ENCODE data around the gene NEURL2.

NEURL2 gene, protein sequence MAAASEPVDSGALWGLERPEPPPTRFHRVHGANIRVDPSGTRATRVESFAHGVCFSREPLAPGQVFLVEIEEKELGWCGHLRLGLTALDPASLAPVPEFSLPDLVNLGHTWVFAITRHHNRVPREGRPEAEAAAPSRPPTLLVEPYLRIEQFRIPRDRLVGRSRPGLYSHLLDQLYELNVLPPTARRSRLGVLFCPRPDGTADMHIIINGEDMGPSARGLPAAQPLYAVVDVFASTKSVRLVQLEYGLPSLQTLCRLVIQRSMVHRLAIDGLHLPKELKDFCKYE

DNA sequence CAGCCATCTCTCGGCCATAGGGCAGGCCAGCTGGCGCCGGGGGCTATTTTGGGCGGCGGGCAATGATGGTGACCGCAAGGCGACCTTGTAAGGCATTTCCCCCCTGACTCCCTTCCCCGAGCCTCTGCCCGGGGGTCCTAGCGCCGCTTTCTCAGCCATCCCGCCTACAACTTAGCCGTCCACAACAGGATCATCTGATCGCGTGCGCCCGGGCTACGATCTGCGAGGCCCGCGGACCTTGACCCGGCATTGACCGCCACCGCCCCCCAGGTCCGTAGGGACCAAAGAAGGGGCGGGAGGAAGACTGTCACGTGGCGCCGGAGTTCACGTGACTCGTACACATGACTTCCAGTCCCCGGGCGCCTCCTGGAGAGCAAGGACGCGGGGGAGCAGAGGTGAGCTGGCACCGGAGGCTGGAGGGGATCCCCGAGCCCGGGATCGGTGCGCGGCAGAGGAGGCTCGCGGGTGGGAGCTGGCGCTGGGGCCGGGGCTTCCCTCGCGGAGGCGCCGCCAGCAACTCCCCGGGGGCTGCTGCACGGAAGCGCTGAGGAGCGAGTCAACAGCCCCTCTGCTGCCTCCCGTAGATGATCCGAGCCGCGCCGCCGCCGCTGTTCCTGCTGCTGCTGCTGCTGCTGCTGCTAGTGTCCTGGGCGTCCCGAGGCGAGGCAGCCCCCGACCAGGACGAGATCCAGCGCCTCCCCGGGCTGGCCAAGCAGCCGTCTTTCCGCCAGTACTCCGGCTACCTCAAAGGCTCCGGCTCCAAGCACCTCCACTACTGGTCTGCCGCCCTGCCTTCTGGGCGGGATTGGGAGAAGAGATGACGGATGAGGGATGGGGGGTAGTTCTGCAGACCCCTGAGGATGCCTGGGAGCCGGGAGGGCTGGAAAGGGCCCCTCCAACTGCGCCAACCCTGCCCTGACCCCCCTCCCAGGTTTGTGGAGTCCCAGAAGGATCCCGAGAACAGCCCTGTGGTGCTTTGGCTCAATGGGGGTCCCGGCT lies at the start of gene NEURL2, which contains the start of gene CTSA:
NEURL2 (minus strand) TSS at position 224 of the 999 bp plus-strand sequence; CDS start at position 7, 217 bp downstream.
CTSA (plus strand) TSS at position 351 of the 999 bp plus-strand sequence; CDS start at position 585, 234 bp downstream.
- Histone ChIP-seq H3K9me3 (ENCODE audit: control insufficient read depth, insufficient read depth, low read length) (no peaks in the 10 kb centered on the region), H3K36me3 (ENCODE audit: control insufficient read depth, insufficient read depth, low read length) (0 out of 2 replicates have a peak, but pooled peaks cover 4% of the 10 kb centered on the region), H3K27ac (ENCODE audit: low read length) (no peak within 1 kb of the TSS), H3K4me1 (ENCODE audit: control insufficient read depth, insufficient read depth, low read length) (no peaks in the 10 kb centered on the region), H3K27me3 (ENCODE audit: control insufficient read depth, insufficient read depth, low read length) (no peaks in the 10 kb centered on the region), H3K4me3 (ENCODE audit: low read length) (peak within 1 kb of the TSS; percentile 66; the same call in 1 of the 2 replicates)
- no CpG with 5 or more reads among the region's 78 CpGs for WGBS (ENCODE audit: insufficient coverage, insufficient read length)
- peak; percentile 83 for DNase-seq (ENCODE audit: low read depth, low spot score)

DNA sequence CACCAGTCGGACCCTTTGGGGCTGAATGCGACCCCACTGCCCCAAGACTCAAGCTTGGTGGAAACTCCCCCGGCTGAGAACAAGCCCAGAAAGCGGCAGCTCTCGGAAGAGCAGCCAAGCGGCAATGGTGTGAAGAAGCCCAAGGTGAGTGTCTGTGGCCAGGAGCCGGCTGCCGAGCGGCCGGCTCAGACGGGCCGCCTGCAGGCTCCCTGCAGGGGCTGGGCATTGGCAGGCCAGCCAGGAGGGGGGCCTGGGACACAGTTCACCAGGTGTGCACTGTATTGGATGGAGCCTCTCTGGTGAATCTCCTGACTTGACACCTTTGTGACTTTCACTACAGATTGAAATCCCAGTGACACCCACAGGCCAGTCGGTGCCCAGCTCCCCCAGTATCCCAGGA lies 49.5 kb upstream of the NEURL2 start:
- WGBS (ENCODE audit: insufficient coverage, insufficient read length): no CpG with 5 or more reads among the region's 13 CpGs
- peaks cover 51% of the 10 kb centered on the region for H3K36me3 ChIP-seq (ENCODE audit: control insufficient read depth, insufficient read depth, low read length)
- no peaks in the 10 kb centered on the region for H3K27me3 ChIP-seq (ENCODE audit: control insufficient read depth, insufficient read depth, low read length)
- H3K4me1 ChIP-seq (ENCODE audit: control insufficient read depth, insufficient read depth, low read length): 0 out of 2 replicates have a peak, but pooled peaks cover 2% of the 10 kb centered on the region
- H3K9me3 ChIP-seq (ENCODE audit: control insufficient read depth, insufficient read depth, low read length): no peaks in the 10 kb centered on the region
- no peak overlapping the region for H3K4me3 ChIP-seq (ENCODE audit: low read length)
- DNase-seq (ENCODE audit: low read depth, low spot score): no peak
- no peak overlapping the region for H3K27ac ChIP-seq (ENCODE audit: low read length)

DNA sequence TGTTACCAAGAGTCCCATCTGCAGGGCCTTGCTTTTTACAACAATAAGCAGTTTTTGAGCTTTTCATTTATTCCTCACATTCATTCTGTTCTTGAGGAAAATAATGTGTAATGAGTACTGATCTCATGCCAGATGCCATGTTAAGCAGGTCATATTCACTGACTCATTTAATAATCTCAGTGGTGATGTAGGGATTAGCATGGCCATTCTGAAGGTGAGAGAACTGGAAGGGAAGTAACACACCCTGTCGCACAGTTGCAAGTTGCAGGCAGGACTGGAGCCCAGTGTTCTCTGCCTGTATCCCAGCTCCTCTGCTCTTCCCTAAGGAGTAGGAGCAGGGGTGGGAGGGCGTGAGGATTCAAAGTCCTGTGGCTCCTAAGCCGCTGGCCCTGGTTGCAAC lies 49.0 kb upstream of the NEURL2 start:
- no peaks in the 10 kb centered on the region for H3K9me3 ChIP-seq (ENCODE audit: control insufficient read depth, insufficient read depth, low read length)
- WGBS (ENCODE audit: insufficient coverage, insufficient read length): no CpG with 5 or more reads among the region's 3 CpGs
- peaks cover 47% of the 10 kb centered on the region for H3K36me3 ChIP-seq (ENCODE audit: control insufficient read depth, insufficient read depth, low read length)
- no peaks in the 10 kb centered on the region for H3K27me3 ChIP-seq (ENCODE audit: control insufficient read depth, insufficient read depth, low read length)
- H3K4me3 ChIP-seq (ENCODE audit: low read length): no peak overlapping the region
- no peak overlapping the region for H3K27ac ChIP-seq (ENCODE audit: low read length)
- DNase-seq (ENCODE audit: low read depth, low spot score): no peak
- H3K4me1 ChIP-seq (ENCODE audit: control insufficient read depth, insufficient read depth, low read length): 0 out of 2 replicates have a peak, but pooled peaks cover 2% of the 10 kb centered on the region

- H3K36me3 ChIP-seq (ENCODE audit: control insufficient read depth, insufficient read depth, low read length): peaks cover 36% of the 10 kb centered on the region
- DNase-seq (ENCODE audit: low read depth, low spot score): peak; percentile 39
- no peak overlapping the region for H3K27ac ChIP-seq (ENCODE audit: low read length)
- H3K9me3 ChIP-seq (ENCODE audit: control insufficient read depth, insufficient read depth, low read length): no peaks in the 10 kb centered on the region
- no peaks in the 10 kb centered on the region for H3K27me3 ChIP-seq (ENCODE audit: control insufficient read depth, insufficient read depth, low read length)
- H3K4me3 ChIP-seq (ENCODE audit: low read length): no peak overlapping the region
- H3K4me1 ChIP-seq (ENCODE audit: control insufficient read depth, insufficient read depth, low read length): 0 out of 2 replicates have a peak, but pooled peaks cover 2% of the 10 kb centered on the region
- WGBS (ENCODE audit: insufficient coverage, insufficient read length): no CpG with 5 or more reads among the region's 13 CpGs
Observed at GRCh38 chr20:45938727-45939438, 47.9 kb upstream of the NEURL2 start.

DNA sequence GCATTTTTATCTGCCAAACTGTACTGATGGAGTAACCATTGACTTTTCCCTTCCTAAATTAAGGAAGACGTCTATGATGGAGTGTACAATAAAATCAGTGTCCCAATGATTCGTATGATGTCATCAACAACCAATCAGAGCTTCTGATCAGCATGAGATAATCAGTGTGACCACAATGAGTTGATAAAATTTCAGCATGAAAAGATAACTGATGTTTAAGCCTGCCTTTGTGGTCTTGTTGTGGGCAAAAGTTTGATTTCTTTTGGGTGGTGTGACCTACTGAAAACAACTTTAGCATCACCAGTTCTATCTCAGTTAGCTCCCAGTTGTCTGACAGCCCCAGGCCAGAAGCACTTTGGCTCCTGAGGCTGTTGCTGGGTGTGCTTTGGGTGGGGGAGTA lies 46.8 kb upstream of the NEURL2 start:
- no peak for DNase-seq (ENCODE audit: low read depth, low spot score)
- no peaks in the 10 kb centered on the region for H3K27me3 ChIP-seq (ENCODE audit: control insufficient read depth, insufficient read depth, low read length)
- peaks cover 26% of the 10 kb centered on the region for H3K36me3 ChIP-seq (ENCODE audit: control insufficient read depth, insufficient read depth, low read length)
- H3K9me3 ChIP-seq (ENCODE audit: control insufficient read depth, insufficient read depth, low read length): no peaks in the 10 kb centered on the region
- no peak overlapping the region for H3K4me3 ChIP-seq (ENCODE audit: low read length)
- H3K4me1 ChIP-seq (ENCODE audit: control insufficient read depth, insufficient read depth, low read length): 0 out of 2 replicates have a peak, but pooled peaks cover 2% of the 10 kb centered on the region
- no CpG with 5 or more reads among the region's 2 CpGs for WGBS (ENCODE audit: insufficient coverage, insufficient read length)
- no peak overlapping the region for H3K27ac ChIP-seq (ENCODE audit: low read length)

DNA sequence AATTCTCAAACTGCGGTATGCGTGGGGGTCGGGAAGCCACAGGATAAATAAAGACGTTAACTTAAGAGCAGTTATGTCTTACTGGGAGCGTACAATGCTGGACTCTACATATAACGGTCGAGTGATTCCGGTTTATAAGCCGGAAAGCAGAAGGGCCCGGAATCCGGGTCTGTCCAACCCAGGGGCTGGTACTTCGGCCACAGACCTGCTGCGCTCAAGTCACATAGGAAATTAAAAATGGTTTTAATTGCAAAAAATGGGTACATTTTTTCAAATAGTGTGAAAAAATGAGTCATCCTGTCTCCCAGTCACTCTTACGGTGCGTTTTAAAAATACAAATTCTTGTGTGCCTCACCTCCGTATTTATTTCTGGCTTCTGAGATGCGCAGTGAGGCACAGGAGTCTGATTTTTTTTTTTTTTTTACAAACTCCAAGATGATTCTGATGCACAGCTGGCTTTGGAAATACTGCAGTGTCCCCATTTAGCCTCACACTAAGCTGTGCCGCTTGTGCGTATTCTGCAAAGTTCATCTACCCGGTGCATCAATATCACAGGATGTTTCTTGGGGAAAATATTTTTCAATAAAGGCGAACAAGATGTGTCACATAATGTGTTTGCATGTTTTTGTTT lies 44.5 kb upstream of the NEURL2 start:
- Histone ChIP-seq H3K27me3 (ENCODE audit: control insufficient read depth, insufficient read depth, low read length) (no peaks in the 10 kb centered on the region), H3K36me3 (ENCODE audit: control insufficient read depth, insufficient read depth, low read length) (peaks cover 20% of the 10 kb centered on the region), H3K9me3 (ENCODE audit: control insufficient read depth, insufficient read depth, low read length) (no peaks in the 10 kb centered on the region), H3K4me1 (ENCODE audit: control insufficient read depth, insufficient read depth, low read length) (0 out of 2 replicates have a peak, but pooled peaks cover 2% of the 10 kb centered on the region), H3K27ac (ENCODE audit: low read length) (no peak overlapping the region), H3K4me3 (ENCODE audit: low read length) (peak overlapping the region; percentile 88; the same call in 1 of the 2 replicates)
- no peak for DNase-seq (ENCODE audit: low read depth, low spot score)
- WGBS (ENCODE audit: insufficient coverage, insufficient read length): no CpG with 5 or more reads among the region's 21 CpGs

- peak within 1 kb of the TSS; percentile 88 for H3K4me3 ChIP-seq (ENCODE audit: low read length)
- WGBS (ENCODE audit: insufficient coverage, insufficient read length): no CpG with 5 or more reads among the region's 102 CpGs
- H3K27me3 ChIP-seq (ENCODE audit: control insufficient read depth, insufficient read depth, low read length): no peaks in the 10 kb centered on the region
- 0 out of 2 replicates have a peak, but pooled peaks cover 2% of the 10 kb centered on the region for H3K4me1 ChIP-seq (ENCODE audit: control insufficient read depth, insufficient read depth, low read length)
- H3K36me3 ChIP-seq (ENCODE audit: control insufficient read depth, insufficient read depth, low read length): peaks cover 13% of the 10 kb centered on the region; the same call in 1 of the 2 replicates
- DNase-seq (ENCODE audit: low read depth, low spot score): peak; percentile 97
- H3K27ac ChIP-seq (ENCODE audit: low read length): peak within 1 kb of the TSS; percentile 25
- H3K9me3 ChIP-seq (ENCODE audit: control insufficient read depth, insufficient read depth, low read length): no peaks in the 10 kb centered on the region
Observed at GRCh38 chr20:45934586-45935415, 43.8 kb upstream of the NEURL2 start, which contains the start of gene PCIF1. Gene PCIF1 (plus strand): TSS chr20:45934683. CDS start chr20:45939000, 4,317 bp downstream.

GRCh38 chr20:45934046-45934585 lies 43.1 kb upstream of the NEURL2 start:
- Histone ChIP-seq H3K27ac (ENCODE audit: low read length) (peak overlapping the region; percentile 25), H3K4me1 (ENCODE audit: control insufficient read depth, insufficient read depth, low read length) (0 out of 2 replicates have a peak, but pooled peaks cover 2% of the 10 kb centered on the region), H3K9me3 (ENCODE audit: control insufficient read depth, insufficient read depth, low read length) (no peaks in the 10 kb centered on the region), H3K4me3 (ENCODE audit: low read length) (peak overlapping the region; percentile 77; the same call in 1 of the 2 replicates), H3K36me3 (ENCODE audit: control insufficient read depth, insufficient read depth, low read length) (peaks cover 8% of the 10 kb centered on the region; the same call in 1 of the 2 replicates), H3K27me3 (ENCODE audit: control insufficient read depth, insufficient read depth, low read length) (no peaks in the 10 kb centered on the region)
- peak; percentile 35 for DNase-seq (ENCODE audit: low read depth, low spot score)
- no CpG with 5 or more reads among the region's 34 CpGs for WGBS (ENCODE audit: insufficient coverage, insufficient read length)
